Stimulated activated CD8-positive, alpha-beta memory T cell treated with anti-CD3 and anti-CD28 coated beads, Interleukin-4, amount 100 ng/mL, for 1 hour (primary cell): ENCODE data around the gene REEP3.

Experiments used
- DNase-seq, 2 donors: peaks; one replicate each; pipeline ENCODE4 v3.0.0-alpha.2; 2020; ENCODE audit warnings: low read depth in 2 of 2, low spot score in 1 of 2

REEP3 gene

GRCh38 chr10:63584725-63585035, 63.5 kb downstream of the REEP3 start:
- DNase-seq = no peak

- DNase-seq = no peak
Measured at GRCh38 chr10:63585041-63585440, 63.8 kb downstream of the REEP3 start.

GRCh38 chr10:63586043-63586442, 64.8 kb downstream of the REEP3 start:
- DNase-seq = no peak

- no peak for DNase-seq
Measured at GRCh38 chr10:63587191-63587590, 66.0 kb downstream of the REEP3 start.

GRCh38 chr10:63588436-63589167, 67.4 kb downstream of the REEP3 start:
- DNase-seq = no peak

GRCh38 chr10:63591600-63592379, 70.6 kb downstream of the REEP3 start:
- no peak for DNase-seq

GRCh38 chr10:63593576-63593975, 72.4 kb downstream of the REEP3 start:
- DNase-seq = no peak

- DNase-seq = no peak
Measured at GRCh38 chr10:63595072-63595471, 73.9 kb downstream of the REEP3 start.

GRCh38 chr10:63596924-63597323, 75.7 kb downstream of the REEP3 start:
- DNase-seq = no peak

- DNase-seq = no peak
Measured at GRCh38 chr10:63600540-63600939, 79.3 kb downstream of the REEP3 start.

GRCh38 chr10:63603709-63604445, 82.7 kb downstream of the REEP3 start:
- no peak for DNase-seq

GRCh38 chr10:63605197-63605967, 84.2 kb downstream of the REEP3 start:
- no peak for DNase-seq

GRCh38 chr10:63608511-63608910, 87.3 kb downstream of the REEP3 start:
- DNase-seq = no peak

- DNase-seq = no peak
Measured at GRCh38 chr10:63611078-63611477, 89.9 kb downstream of the REEP3 start.

GRCh38 chr10:63614371-63614891, 93.2 kb downstream of the REEP3 start:
- no peak for DNase-seq

- no peak for DNase-seq
Measured at GRCh38 chr10:63618552-63618951, 97.4 kb downstream of the REEP3 start.

GRCh38 chr10:63619426-63619825, 98.2 kb downstream of the REEP3 start:
- no peak for DNase-seq

GRCh38 chr10:63622097-63622496, 100.9 kb downstream of the REEP3 start:
- no peak for DNase-seq

- no peak for DNase-seq
Measured at GRCh38 chr10:63624701-63625100, 103.5 kb downstream of the REEP3 start.

GRCh38 chr10:63627396-63627795, 106.2 kb downstream of the REEP3 start:
- no peak for DNase-seq

GRCh38 chr10:63627881-63628296, 106.7 kb downstream of the REEP3 start:
- DNase-seq = no peak
